AG20443 (cell line): ENCODE measurements around the gene PRICKLE3.
"Not testable (repeated sequence)": the region's sequence is repeated elsewhere in the genome, so short reads cannot be mapped to it uniquely, and the experiment has no call there.

Source experiments
- DNase-seq: peaks from one replicate; pipeline ENCODE4 v3.0.0; 2012; ENCODE audit warnings: low spot score, mixed read lengths

The PRICKLE3 gene

DNA sequence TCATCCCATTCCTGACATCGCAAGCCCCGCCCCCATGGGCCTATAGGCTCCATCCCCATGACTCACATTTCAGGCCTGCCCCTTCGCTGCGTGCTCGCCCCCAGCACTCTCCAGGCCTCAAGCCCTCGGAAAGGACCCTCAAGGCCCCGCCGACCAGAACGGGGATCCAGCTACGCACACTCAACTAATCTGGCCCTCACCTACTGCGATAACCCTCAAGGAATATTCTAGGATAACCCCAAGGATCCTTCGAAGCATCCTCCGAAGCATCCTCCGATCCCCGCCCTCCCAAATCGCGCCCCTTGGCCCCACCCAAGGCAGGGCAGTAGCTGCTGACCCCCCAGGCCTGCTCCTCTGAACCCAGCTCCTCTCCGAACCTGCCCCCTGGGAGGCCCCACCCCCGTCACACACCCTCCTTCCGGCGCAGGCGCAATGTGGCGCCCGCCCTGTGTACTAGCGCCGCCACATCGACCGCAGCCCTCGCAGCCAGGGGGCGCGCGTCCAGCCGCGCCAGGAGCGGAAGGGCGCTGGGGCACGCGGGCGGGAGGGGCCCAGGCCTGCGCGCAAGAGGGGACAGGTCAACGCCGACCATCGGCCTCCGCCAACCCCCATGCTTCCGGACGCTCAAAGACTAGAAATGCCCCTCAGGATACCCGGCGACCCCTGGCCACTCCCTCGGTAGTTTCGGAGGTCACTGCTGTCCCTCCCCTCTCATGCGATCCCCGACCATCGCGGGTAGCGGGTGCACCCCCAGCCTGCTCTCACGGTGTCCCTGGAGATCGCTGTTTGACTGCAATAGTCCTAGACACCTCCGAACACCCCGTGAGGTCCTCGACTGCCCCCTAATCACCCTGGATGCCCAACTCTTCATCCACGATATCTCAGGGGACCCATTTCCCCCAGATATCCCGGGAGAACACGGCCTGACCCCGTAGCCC, 30.0 kb downstream of the PRICKLE3 start:
- peak; percentile 91 for DNase-seq

DNA sequence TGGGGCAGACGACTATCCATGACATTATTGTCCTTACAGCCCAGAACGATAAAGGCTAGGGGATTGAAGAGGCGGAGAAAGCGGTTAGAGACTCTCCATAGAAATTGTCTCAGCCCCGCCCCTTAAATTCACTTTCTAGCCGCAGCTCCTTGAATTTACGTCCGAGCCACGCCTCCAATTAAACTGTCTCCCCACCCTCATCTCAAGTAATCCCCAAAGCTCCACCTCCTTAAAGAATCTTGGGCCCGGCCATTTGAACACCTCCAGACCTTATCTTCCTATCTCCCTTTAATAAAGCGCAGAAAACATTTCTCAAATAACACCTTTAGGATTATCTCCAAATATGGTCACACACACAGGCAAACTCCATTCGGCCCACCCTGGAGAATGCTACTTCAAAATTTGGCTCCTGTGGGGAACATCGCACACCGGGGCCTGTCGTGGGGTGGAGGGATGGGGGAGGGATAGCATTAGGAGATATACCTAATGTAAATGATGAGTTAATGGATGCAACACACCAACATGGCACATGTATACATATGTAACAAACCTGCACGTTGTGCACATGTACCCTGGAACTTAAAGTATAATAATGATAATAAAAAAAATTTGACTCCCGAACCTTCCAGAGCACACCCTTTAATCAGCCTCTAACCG, 30.8 kb downstream of the PRICKLE3 start:
- DNase-seq: peak; percentile 49

DNA sequence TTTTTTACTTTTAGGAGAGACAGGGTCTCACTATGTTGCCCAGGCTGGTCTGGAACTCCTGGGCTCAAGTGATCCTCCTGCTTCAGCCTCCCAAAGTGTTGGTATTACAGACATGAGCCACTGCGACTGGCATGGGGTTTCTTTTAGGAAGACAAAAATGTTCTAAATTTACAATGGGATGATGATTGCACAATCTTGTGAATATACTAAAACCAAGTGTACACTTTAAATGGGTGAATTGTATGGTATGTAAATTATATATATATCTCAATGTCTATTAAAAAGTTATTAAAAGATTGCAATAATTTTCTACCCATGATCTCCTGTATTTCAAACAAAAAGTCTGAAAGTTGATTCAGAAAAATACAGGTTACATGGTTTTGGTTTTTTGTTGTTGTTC, 32.7 kb downstream of the PRICKLE3 start:
- DNase-seq: no peak

DNA sequence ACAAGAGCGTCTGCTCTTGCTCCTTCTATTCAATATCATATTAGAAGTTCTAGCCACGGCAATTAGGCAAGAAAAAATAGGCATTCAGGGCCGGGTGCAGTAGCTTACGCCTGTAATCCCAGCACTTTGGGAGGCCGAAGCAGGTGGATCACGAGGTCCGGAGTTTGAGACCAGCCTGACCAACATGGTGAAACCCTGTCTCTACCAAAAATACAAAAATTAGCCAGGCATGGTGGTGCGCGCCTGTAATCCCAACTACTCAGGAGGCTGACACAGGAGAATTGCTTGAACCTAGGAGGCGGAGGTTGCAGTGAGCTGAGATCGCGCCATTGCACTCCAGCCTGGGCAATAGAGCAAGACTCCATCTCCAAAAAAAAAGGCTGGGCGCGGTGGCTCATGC, 36.9 kb downstream of the PRICKLE3 start:
- not testable (repeated sequence) for DNase-seq

DNA sequence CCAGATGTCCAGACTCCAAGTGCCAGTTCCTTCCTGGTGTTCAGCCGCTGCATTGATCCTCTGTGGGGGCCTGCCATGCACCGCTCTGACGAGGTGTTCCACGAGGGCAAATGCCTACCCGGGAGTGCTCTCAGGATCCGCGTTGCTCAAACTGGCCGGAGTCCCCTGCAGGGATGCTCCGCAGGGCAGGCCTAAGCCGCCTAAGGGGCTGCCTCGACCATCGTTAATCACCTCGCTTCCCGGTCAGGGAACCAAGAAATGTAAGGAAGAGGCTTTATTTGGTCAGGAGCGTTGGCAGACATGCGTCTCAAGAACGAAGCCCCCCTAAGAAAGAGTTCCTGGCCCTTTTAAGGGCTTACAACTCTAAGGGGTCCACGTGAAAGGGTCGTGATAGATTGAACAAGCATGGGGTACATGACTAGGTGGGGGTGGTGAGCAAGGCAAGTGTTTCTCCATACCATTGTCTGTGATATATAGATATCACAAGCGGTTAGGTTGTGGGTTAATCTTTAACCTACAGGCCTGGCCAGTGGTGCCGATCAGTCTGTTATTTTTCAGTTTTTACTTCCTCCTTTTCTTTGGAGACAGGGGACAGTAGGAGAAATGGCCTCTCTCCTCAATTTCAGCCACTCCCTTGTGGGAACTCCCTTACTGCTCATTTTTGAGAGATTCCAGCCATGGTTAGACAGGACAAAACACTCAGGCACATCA, 37.6 kb downstream of the PRICKLE3 start:
- not testable (repeated sequence) for DNase-seq

DNA sequence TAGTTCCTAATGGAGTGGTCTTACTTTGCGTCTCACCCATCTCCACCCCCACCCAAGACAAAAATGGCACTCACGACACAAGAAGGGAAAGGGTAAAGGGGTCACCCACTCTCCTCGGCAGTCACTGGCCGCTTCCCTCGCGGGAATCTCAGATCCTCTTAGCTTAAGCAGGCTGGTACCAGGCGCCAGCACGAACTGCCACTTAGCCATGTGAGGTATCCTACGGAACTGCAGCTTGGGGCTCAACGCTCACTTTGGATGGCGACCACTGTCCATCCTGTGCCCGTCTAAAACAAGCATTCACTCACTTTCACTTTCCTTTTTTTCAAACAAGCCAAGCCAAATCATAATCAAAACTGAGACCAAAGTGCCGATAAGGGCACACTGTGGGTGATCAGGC, 38.2 kb downstream of the PRICKLE3 start:
- no peak for DNase-seq

DNA sequence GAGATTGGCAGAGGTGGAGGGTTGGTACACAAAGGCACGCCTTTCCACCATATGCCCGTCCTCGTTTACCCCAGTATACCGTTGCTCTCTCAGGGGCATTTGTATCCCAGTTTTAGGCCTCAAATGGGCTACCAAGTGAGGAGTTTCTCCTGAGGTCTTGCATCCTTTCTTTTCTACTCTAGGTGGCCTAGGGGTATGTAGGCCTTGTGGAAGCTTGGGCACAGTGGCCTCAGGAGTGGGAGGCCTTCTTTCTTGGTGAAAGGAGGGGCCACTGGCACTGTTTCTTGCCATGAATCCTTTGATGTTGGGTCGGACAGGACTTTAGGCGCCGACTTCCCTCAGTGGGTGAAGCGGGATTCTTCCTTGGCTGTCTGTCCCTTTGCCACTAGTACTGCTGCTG, 38.9 kb downstream of the PRICKLE3 start:
- DNase-seq: no peak

DNA sequence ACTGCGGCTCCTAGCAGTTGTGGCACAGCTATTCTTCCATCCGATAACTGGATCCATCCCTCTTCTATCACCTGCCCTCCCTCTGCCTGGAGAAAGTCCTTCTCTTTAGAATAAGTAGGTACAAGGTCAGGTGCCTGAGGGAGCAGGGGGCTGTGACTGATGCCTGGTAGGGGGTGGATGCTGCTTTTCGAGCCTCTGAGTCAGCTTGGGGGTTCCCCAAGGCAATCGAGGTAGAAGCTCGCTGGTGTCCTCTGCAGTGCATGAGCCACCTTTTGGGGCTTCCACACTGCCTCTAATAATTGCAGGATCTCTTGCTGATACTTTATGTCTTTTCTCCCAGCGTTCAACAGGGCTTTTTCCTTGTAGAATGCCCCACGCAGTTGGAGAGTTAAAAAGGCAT, 43.0 kb downstream of the PRICKLE3 start:
- not testable (repeated sequence) for DNase-seq

DNA sequence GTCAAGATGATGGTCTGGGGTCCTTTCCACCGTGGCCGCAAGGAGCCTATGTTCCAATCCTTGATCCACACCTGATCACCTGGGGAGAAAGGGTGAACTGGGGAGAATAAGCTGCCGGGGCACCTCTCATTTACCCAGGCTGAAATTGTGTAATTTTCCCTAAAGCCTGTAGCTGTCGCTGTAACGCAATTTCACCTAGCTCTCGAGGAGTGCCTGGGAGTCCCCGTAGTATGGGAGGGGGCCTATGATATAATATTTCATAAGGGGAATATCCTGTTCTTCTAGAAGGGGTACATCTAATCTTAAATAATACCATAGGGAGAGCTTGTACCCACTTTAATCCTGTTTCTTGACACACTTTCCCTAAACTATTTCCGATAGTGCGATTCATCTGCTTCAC, 43.9 kb downstream of the PRICKLE3 start:
- DNase-seq: not testable (repeated sequence)

DNA sequence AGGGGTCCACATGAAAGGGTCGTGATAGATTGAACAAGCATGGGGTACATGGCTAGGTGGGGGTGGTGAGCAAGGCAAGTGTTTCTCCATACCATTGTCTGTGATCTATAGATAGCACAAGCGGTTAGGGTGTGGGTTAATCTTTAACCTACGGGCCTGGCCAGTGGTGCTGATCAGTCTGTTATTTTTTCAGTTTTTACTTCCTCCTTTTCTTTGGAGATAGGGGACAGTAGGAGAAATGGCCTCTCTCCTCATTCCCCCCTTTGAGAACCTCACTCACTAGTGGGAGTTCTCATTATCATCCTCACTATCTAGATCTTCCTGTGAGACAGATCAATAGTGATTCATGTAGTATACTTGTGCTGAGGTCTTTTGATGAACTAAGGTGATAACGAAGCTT, 46.5 kb downstream of the PRICKLE3 start:
- no peak for DNase-seq

DNA sequence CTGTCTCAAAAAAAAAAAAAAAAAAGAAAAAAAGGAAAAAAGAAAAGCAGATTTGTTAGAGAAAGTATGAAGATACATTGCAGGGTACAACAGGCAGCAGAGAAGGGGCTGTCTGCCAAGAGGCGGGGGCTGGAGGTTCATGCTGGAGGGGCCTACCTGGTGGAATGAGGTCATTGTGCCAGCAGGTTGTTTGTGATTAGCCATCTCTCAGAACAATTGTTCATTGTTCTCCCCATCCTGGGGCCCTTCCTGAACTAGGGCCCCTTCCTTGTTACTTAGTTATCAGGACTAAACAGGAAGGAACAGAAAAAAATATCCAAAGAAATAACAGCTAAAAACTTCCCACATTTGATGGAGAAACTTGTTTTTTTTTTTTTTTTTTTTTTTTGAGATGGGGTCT, 48.7 kb downstream of the PRICKLE3 start:
- DNase-seq: no peak

DNA sequence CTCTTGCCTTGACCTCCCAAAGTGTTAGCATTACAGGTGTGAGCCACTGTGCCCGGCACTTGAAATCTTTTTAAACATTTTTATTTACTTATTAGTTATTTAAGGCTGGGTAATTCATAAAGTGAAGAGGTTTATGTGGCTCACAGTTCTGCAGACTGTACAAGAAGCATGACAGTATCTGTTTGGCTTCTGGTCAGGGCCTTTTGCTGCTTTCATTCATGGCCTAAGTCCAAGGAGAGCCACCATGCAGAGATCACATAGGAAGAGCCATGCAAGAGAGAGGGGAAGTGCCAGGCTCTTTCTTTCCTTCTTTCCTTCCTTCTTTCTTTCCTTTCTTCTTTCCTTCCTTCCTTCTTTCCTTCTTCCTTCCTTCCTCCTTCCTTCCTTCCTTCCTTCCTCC, 52.4 kb downstream of the PRICKLE3 start:
- no peak for DNase-seq

DNA sequence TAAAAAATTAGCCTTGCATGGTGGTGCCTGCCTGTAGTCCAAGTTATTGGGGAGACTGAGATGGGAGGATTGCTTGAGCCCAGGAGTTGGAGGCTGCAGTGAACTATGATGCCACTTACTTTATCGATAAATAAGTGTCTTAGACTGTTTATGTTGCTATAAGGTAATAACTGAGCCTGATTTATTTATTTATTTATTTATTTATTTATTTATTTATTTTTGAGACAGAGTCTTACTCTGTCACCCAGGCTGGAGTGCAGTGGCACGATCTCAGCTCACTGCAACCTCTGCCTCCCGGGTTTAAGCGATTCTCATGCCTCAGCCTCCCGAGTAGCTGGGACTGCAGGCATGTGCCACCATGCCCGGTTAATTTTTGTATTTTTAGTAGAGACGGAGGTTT, 53.9 kb downstream of the PRICKLE3 start:
- DNase-seq: not testable (repeated sequence)

DNA sequence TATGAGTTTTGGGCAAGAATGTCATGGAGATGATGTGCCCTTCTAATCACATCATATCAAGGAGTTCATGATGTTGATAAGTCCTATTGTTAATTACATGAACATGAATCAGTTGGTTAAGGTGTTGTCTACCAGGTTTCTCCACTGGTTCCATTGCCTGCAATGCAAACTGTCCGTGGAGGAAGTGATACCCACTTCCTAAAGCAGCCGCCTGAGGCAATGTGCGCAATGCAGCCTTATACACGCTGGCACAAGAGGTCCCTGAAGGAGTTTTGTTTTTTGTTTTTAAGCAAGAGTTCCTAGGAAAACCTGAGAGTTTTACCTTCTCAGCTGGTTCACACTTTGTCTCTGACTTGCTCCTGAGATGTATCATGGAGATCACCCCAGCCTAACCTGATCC, 56.7 kb downstream of the PRICKLE3 start:
- DNase-seq: no peak

DNA sequence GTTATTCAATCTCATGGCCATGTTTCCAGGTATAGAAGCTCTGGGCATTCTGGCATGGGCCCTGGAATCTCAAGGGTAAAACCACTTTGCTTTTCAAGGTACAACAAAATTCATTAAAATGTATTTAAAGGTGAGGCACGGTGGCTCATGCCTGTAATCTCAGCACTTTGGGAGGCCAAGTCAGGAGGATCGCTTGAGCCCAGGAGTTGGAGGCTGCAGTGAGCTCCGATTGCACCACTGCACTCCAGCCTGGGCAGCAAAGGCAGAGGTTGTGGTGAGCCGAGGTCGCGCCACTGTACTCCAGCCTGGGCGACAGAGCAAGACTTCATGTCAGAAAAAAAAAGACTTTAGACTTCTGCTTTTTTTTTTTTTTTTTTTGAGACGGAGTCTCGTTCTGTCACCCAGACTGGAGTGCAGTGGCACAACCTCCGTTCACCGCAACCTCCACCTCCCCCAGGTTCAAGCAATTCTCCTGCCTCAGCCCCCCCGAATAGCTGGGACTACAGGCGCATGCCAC, 58.4 kb downstream of the PRICKLE3 start:
- DNase-seq: not testable (repeated sequence)
